ENCODE results near the gene MICAL3.

GRCh38 chr22:17984114-17984513 is 40.2 kb downstream of the MICAL3 start:
- TF ChIP-seq CTCF (IDR thresholded peaks at IDR 0.05) (no peak), EP300 (IDR thresholded peaks at IDR 0.05) (no peak), POLR2A (IDR thresholded peaks at IDR 0.05) (no peak)
